GM19467 (cell line): ENCODE measurements around the gene CALN1.

Experiments used
- ATAC-seq: cut with Tn5 transposase; IDR thresholded peaks from one replicate; pipeline ENCODE4 v1.9.1; 2021; ENCODE audit warnings: mild to moderate bottlenecking, moderate library complexity; ENCODE audit not compliant: unreplicated experiment

Gene CALN1

GRCh38 chr7:72326811-72327210 is 85.3 kb downstream of the CALN1 start:
- ATAC-seq, result no peak

- ATAC-seq, result no peak
Measured at GRCh38 chr7:72326365-72326764, 85.8 kb downstream of the CALN1 start.

GRCh38 chr7:72325561-72325960 is 86.6 kb downstream of the CALN1 start:
- no peak for ATAC-seq

- ATAC-seq, result no peak
Measured at GRCh38 chr7:72321637-72322036, 90.5 kb downstream of the CALN1 start.

GRCh38 chr7:72321081-72321480 is 91.1 kb downstream of the CALN1 start:
- ATAC-seq, result no peak

GRCh38 chr7:72317341-72317740 is 94.8 kb downstream of the CALN1 start:
- ATAC-seq, result no peak

- no peak for ATAC-seq
Measured at GRCh38 chr7:72316148-72316547, 96.0 kb downstream of the CALN1 start.

- no peak for ATAC-seq
Measured at GRCh38 chr7:72313906-72314305, 98.2 kb downstream of the CALN1 start.

- ATAC-seq, result no peak
Measured at GRCh38 chr7:72310301-72310700, 101.8 kb downstream of the CALN1 start.

GRCh38 chr7:72309476-72309875 is 102.7 kb downstream of the CALN1 start:
- ATAC-seq, result no peak

- no peak for ATAC-seq
Measured at GRCh38 chr7:72308986-72309385, 103.2 kb downstream of the CALN1 start.

- ATAC-seq, result no peak
Measured at GRCh38 chr7:72307566-72307965, 104.6 kb downstream of the CALN1 start.

- no peak for ATAC-seq
Measured at GRCh38 chr7:72298912-72299311, 113.2 kb downstream of the CALN1 start.

- ATAC-seq, result no peak
Measured at GRCh38 chr7:72298091-72298490, 114.0 kb downstream of the CALN1 start.

GRCh38 chr7:72297636-72298035 is 114.5 kb downstream of the CALN1 start:
- ATAC-seq, result no peak

GRCh38 chr7:72292794-72293193 is 119.3 kb downstream of the CALN1 start:
- ATAC-seq, result no peak

GRCh38 chr7:72292118-72292517 is 120.0 kb downstream of the CALN1 start:
- no peak for ATAC-seq

- ATAC-seq, result no peak
Measured at GRCh38 chr7:72286519-72286918, 125.6 kb downstream of the CALN1 start.

- ATAC-seq, result no peak
Measured at GRCh38 chr7:72283309-72283708, 128.8 kb downstream of the CALN1 start.

GRCh38 chr7:72281308-72281707 is 130.8 kb downstream of the CALN1 start:
- no peak for ATAC-seq

GRCh38 chr7:72279203-72279602 is 132.9 kb downstream of the CALN1 start:
- ATAC-seq, result no peak

GRCh38 chr7:72278550-72278949 is 133.6 kb downstream of the CALN1 start:
- no peak for ATAC-seq

- no peak for ATAC-seq
Measured at GRCh38 chr7:72275382-72276070, 136.6 kb downstream of the CALN1 start.
